ENCODE measurements around the gene STK39. TPM values are rescaled to one million over a fixed set of nuclear protein-coding genes. Genes with fewer than 3 reads are reported as not detected.
"Not testable (repeated sequence)": the region's sequence is repeated elsewhere in the genome, so short reads cannot be mapped to it uniquely, and the experiment has no call there.

Gene STK39
- total RNA-seq, 1 experiment from 2014 or later = 56.9 TPM

- Histone ChIP-seq H3K4me1 (ENCODE audit: low read length) (peaks cover 24% of the 10 kb centered on the region), H3K4me3 (ENCODE audit: low read length) (no peak overlapping the region), H4K20me1 (ENCODE audit: insufficient read depth, low read depth, low read length) (no peaks in the 10 kb centered on the region), H3K9ac (ENCODE audit: low read length) (no peak overlapping the region), H3K4me2 (ENCODE audit: low read depth, low read length, poor library complexity, severe bottlenecking) (no peak overlapping the region), H2AFZ (ENCODE audit: low read length) (no peak overlapping the region), H3K27me3 (ENCODE audit: low read length) (no peaks in the 10 kb centered on the region), H3K36me3 (ENCODE audit: insufficient read depth, low read length) (no peaks in the 10 kb centered on the region), H3K27ac (ENCODE audit: low read length) (no peak overlapping the region), H3K9me2 (replicated peaks; ENCODE audit: insufficient read depth, low read length) (no peaks in the 10 kb centered on the region), H3K79me2 (ENCODE audit: low read length) (peaks cover 13% of the 10 kb centered on the region; the same call in 1 of the 2 replicates), H3K9me3 (ENCODE audit: low read length) (no peaks in the 10 kb centered on the region)
- DNase-seq = no peak
Observed at GRCh38 chr2:168049609-168050008, 197.8 kb downstream of the STK39 start.

DNA sequence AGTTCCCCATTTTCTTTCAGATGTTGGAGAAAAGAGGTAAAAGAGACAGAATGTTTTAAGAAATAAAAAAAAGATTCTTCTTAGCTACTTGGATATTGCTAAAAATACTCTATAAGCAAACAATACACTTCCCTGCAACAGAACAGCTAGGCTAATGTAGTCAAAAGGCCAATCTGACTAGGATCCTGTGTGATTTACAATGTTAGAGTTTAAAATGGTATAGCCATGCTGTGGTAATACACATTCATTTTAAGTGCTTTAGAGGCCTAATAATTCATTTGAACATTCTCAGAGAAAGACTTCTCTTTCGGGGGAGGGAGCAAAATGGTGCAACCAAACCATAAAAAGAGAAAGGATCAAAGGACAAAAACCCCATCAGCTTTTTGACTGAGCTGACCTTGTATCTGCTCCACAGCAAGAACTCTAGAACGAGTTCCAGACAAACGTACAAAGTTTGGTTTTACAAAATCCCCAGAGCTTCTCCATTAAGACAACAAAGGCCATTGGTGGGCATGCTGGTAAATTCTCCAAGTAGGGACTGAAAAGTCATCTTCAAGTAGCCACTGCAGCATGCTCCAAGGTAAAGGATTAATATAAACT is 200.2 kb downstream of the STK39 start:
- H3K27ac ChIP-seq (ENCODE audit: low read length) = peak overlapping the region; percentile 36; the same call in 1 of the 2 replicates
- no peaks in the 10 kb centered on the region for H4K20me1 ChIP-seq (ENCODE audit: insufficient read depth, low read depth, low read length)
- no peak overlapping the region for H2AFZ ChIP-seq (ENCODE audit: low read length)
- H3K9me3 ChIP-seq (ENCODE audit: low read length) = no peaks in the 10 kb centered on the region
- H3K9ac ChIP-seq (ENCODE audit: low read length) = no peak overlapping the region
- H3K4me3 ChIP-seq (ENCODE audit: low read length) = no peak overlapping the region
- H3K4me2 ChIP-seq (ENCODE audit: low read depth, low read length, poor library complexity, severe bottlenecking) = no peak overlapping the region
- no peak for DNase-seq
- H3K9me2 ChIP-seq (replicated peaks; ENCODE audit: insufficient read depth, low read length) = no peaks in the 10 kb centered on the region
- H3K36me3 ChIP-seq (ENCODE audit: insufficient read depth, low read length) = no peaks in the 10 kb centered on the region
- no peaks in the 10 kb centered on the region for H3K27me3 ChIP-seq (ENCODE audit: low read length)
- peaks cover 48% of the 10 kb centered on the region for H3K4me1 ChIP-seq (ENCODE audit: low read length)
- peaks cover 17% of the 10 kb centered on the region; the same call in 1 of the 2 replicates for H3K79me2 ChIP-seq (ENCODE audit: low read length)

GRCh38 chr2:168044579-168044978 is 202.8 kb downstream of the STK39 start:
- Histone ChIP-seq H3K4me2 (ENCODE audit: low read depth, low read length, poor library complexity, severe bottlenecking) (peak overlapping the region; percentile 60), H3K4me3 (ENCODE audit: low read length) (peak overlapping the region; percentile 22), H3K9ac (ENCODE audit: low read length) (peak overlapping the region; percentile 31), H3K79me2 (ENCODE audit: low read length) (peaks cover 29% of the 10 kb centered on the region; the same call in 1 of the 2 replicates), H4K20me1 (ENCODE audit: insufficient read depth, low read depth, low read length) (no peaks in the 10 kb centered on the region), H3K4me1 (ENCODE audit: low read length) (peaks cover 73% of the 10 kb centered on the region), H3K9me2 (replicated peaks; ENCODE audit: insufficient read depth, low read length) (no peaks in the 10 kb centered on the region), H2AFZ (ENCODE audit: low read length) (no peak overlapping the region), H3K9me3 (ENCODE audit: low read length) (no peaks in the 10 kb centered on the region), H3K36me3 (ENCODE audit: insufficient read depth, low read length) (no peaks in the 10 kb centered on the region), H3K27me3 (ENCODE audit: low read length) (no peaks in the 10 kb centered on the region), H3K27ac (ENCODE audit: low read length) (peak overlapping the region; percentile 91)
- peak; percentile 49 for DNase-seq

GRCh38 chr2:168044176-168044575 is 203.2 kb downstream of the STK39 start:
- peaks cover 75% of the 10 kb centered on the region for H3K4me1 ChIP-seq (ENCODE audit: low read length)

DNA sequence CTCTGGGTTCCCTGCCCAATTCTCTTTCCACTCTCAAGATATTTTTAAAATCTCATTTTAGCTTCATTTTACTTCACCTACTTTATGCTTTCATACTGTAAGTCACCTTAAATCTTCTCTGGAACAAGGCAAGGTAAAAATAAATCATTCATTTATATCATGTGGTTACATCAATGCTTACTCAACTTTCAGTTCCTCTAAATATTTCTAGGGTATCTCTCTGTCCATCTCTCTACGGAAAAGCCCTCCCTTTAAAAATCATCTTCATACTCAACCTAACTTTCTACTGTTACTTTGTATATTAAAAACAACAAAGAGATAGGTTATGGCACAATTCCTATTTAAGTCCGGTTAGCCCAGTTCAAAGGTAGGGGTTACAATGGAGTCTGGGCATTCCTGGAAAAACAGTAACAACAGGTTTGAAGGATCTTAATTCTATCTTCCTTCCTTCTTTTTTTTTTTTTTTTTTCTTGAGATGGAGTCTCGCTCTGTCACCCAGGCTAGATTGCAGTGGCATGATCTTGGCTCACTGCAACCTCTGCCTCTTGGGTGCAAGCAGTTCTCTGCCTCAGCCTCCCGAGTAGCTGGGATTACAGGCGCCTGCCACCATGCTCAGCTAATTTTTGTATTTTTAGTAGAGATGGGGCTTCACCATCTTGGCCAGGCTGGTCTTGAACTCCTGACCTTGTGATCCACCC is 205.1 kb downstream of the STK39 start:
- H3K36me3 ChIP-seq (ENCODE audit: insufficient read depth, low read length); H3K9me2 ChIP-seq (replicated peaks; ENCODE audit: insufficient read depth, low read length); H2AFZ ChIP-seq (ENCODE audit: low read length); H4K20me1 ChIP-seq (ENCODE audit: insufficient read depth, low read depth, low read length); H3K27me3 ChIP-seq (ENCODE audit: low read length); H3K9me3 ChIP-seq (ENCODE audit: low read length): not testable (repeated sequence)
- Histone ChIP-seq H3K79me2 (ENCODE audit: low read length) (peaks cover 27% of the 10 kb centered on the region; the same call in 1 of the 2 replicates), H3K4me1 (ENCODE audit: low read length) (peaks cover 82% of the 10 kb centered on the region), H3K27ac (ENCODE audit: low read length) (peak overlapping the region; percentile 91), H3K9ac (ENCODE audit: low read length) (peak overlapping the region; percentile 17; the same call in 1 of the 2 replicates), H3K4me3 (ENCODE audit: low read length) (peak overlapping the region; percentile 43), H3K4me2 (ENCODE audit: low read depth, low read length, poor library complexity, severe bottlenecking) (peak overlapping the region; percentile 60)
- peak; percentile 83 for DNase-seq

More at GRCh38 chr2:168044176-168044575, 203.2 kb downstream of the STK39 start:
- DNase-seq = no peak
- H3K27me3 ChIP-seq (ENCODE audit: low read length) = no peaks in the 10 kb centered on the region
- H3K4me3 ChIP-seq (ENCODE audit: low read length) = peak overlapping the region; percentile 22
- H3K9me2 ChIP-seq (replicated peaks; ENCODE audit: insufficient read depth, low read length) = no peaks in the 10 kb centered on the region
- peaks cover 29% of the 10 kb centered on the region; the same call in 1 of the 2 replicates for H3K79me2 ChIP-seq (ENCODE audit: low read length)
- H2AFZ ChIP-seq (ENCODE audit: low read length) = no peak overlapping the region
- no peaks in the 10 kb centered on the region for H3K36me3 ChIP-seq (ENCODE audit: insufficient read depth, low read length)
- H3K4me2 ChIP-seq (ENCODE audit: low read depth, low read length, poor library complexity, severe bottlenecking) = peak overlapping the region; percentile 60
- H3K9me3 ChIP-seq (ENCODE audit: low read length) = no peaks in the 10 kb centered on the region
- peak overlapping the region; percentile 91 for H3K27ac ChIP-seq (ENCODE audit: low read length)
- peak overlapping the region; percentile 31; the same call in 1 of the 2 replicates for H3K9ac ChIP-seq (ENCODE audit: low read length)
- H4K20me1 ChIP-seq (ENCODE audit: insufficient read depth, low read depth, low read length) = no peaks in the 10 kb centered on the region

- Histone ChIP-seq H3K4me3 (ENCODE audit: low read length) (no peak overlapping the region), H3K36me3 (ENCODE audit: insufficient read depth, low read length) (no peaks in the 10 kb centered on the region), H3K9me2 (replicated peaks; ENCODE audit: insufficient read depth, low read length) (no peaks in the 10 kb centered on the region), H3K27ac (ENCODE audit: low read length) (peak overlapping the region; percentile 28), H3K9me3 (ENCODE audit: low read length) (no peaks in the 10 kb centered on the region), H4K20me1 (ENCODE audit: insufficient read depth, low read depth, low read length) (no peaks in the 10 kb centered on the region), H3K4me2 (ENCODE audit: low read depth, low read length, poor library complexity, severe bottlenecking) (peak overlapping the region; percentile 28), H3K79me2 (ENCODE audit: low read length) (peaks cover 19% of the 10 kb centered on the region; the same call in 1 of the 2 replicates), H2AFZ (ENCODE audit: low read length) (no peak overlapping the region), H3K27me3 (ENCODE audit: low read length) (no peaks in the 10 kb centered on the region), H3K4me1 (ENCODE audit: low read length) (peaks cover 79% of the 10 kb centered on the region), H3K9ac (ENCODE audit: low read length) (no peak overlapping the region)
- no peak for DNase-seq
Observed at GRCh38 chr2:168039881-168040280, 207.5 kb downstream of the STK39 start.

DNA sequence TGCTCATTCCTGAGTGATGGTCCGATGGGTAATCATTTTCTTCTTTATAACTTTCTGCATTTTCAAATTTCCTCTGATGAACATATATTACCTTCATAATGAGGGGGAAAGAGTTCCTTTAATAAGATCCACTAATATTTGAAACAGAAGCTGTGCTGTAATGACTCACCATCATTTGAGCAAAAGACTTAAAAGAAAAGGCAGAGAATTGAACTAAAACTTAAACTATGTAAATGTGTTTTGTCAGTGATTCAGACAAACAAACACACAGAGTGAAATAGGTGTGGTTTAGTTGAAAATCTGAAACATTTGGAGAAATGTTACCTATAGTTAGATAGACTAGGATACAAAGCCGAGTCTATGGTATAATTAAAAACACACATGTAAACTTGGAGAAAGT is 209.6 kb downstream of the STK39 start:
- no peak overlapping the region for H3K4me3 ChIP-seq (ENCODE audit: low read length)
- H3K9ac ChIP-seq (ENCODE audit: low read length) = no peak overlapping the region
- H3K79me2 ChIP-seq (ENCODE audit: low read length) = peaks cover 13% of the 10 kb centered on the region; the same call in 1 of the 2 replicates
- peaks cover 58% of the 10 kb centered on the region for H3K4me1 ChIP-seq (ENCODE audit: low read length)
- H3K4me2 ChIP-seq (ENCODE audit: low read depth, low read length, poor library complexity, severe bottlenecking) = no peak overlapping the region
- H3K27me3 ChIP-seq (ENCODE audit: low read length) = no peaks in the 10 kb centered on the region
- no peaks in the 10 kb centered on the region for H3K9me3 ChIP-seq (ENCODE audit: low read length)
- no peak overlapping the region for H2AFZ ChIP-seq (ENCODE audit: low read length)
- no peaks in the 10 kb centered on the region for H3K9me2 ChIP-seq (replicated peaks; ENCODE audit: insufficient read depth, low read length)
- no peaks in the 10 kb centered on the region for H4K20me1 ChIP-seq (ENCODE audit: insufficient read depth, low read depth, low read length)
- no peaks in the 10 kb centered on the region for H3K36me3 ChIP-seq (ENCODE audit: insufficient read depth, low read length)
- DNase-seq = no peak
- H3K27ac ChIP-seq (ENCODE audit: low read length) = no peak overlapping the region

GRCh38 chr2:168035458-168035857 is 211.9 kb downstream of the STK39 start:
- Histone ChIP-seq H3K4me3 (ENCODE audit: low read length) (no peak overlapping the region), H3K79me2 (ENCODE audit: low read length) (peaks cover 12% of the 10 kb centered on the region; the same call in 1 of the 2 replicates), H3K36me3 (ENCODE audit: insufficient read depth, low read length) (no peaks in the 10 kb centered on the region), H3K9me3 (ENCODE audit: low read length) (no peaks in the 10 kb centered on the region), H3K27me3 (ENCODE audit: low read length) (no peaks in the 10 kb centered on the region), H3K9me2 (replicated peaks; ENCODE audit: insufficient read depth, low read length) (no peaks in the 10 kb centered on the region), H2AFZ (ENCODE audit: low read length) (no peak overlapping the region), H3K9ac (ENCODE audit: low read length) (no peak overlapping the region), H3K4me2 (ENCODE audit: low read depth, low read length, poor library complexity, severe bottlenecking) (no peak overlapping the region), H3K27ac (ENCODE audit: low read length) (no peak overlapping the region), H3K4me1 (ENCODE audit: low read length) (peaks cover 55% of the 10 kb centered on the region), H4K20me1 (ENCODE audit: insufficient read depth, low read depth, low read length) (no peaks in the 10 kb centered on the region)
- no peak for DNase-seq

All from Karpas-422 (cell line).